ENCODE data around the gene MTF1. TPM values are rescaled to one million over a fixed set of nuclear protein-coding genes. Genes with fewer than 3 reads are reported as not detected.

MTF1 gene
- polyA plus RNA-seq, 1 donor from 2014 or later = 3.7 TPM

Small RNA genes within 50 kb of the gene (small RNA-seq; reads per million reads assigned to genes)
- gene RF00092 (0 reads per million in 3 experiments), gene RNU6-584P (0 reads per million in 3 experiments)

Other genes starting within 250 kb of the MTF1 start
- gene RSPO1, start 224.7 kb downstream of the MTF1 start, polyA plus RNA-seq = 0.14 TPM in 1 of 2 replicates, not detected in the other
- gene CDCA8, start 167.1 kb downstream of the MTF1 start, polyA plus RNA-seq = 0.72 and 1.0 TPM in 2 replicates
- gene EPHA10, start 94.5 kb downstream of the MTF1 start, polyA plus RNA-seq = 34.7 and 39.4 TPM in 2 replicates
- gene MANEAL, start 65.7 kb downstream of the MTF1 start, polyA plus RNA-seq = 37.0 and 46.7 TPM in 2 replicates
- gene C1orf122, start 51.8 kb downstream of the MTF1 start, polyA plus RNA-seq = 133 and 143 TPM in 2 replicates
- 27.6 and 34.1 TPM in 2 replicates for gene YRDC, start 51.4 kb downstream of the MTF1 start, polyA plus RNA-seq
- 13.4 and 13.8 TPM in 2 replicates for gene INPP5B, start 87.5 kb upstream of the MTF1 start, polyA plus RNA-seq
- 104 and 123 TPM in 2 replicates for gene SF3A3, start 130.4 kb upstream of the MTF1 start, polyA plus RNA-seq
- gene FHL3, start 145.9 kb upstream of the MTF1 start, polyA plus RNA-seq = 3.3 and 3.5 TPM in 2 replicates
- 86.4 and 144 TPM in 2 replicates for gene UTP11, start 153.1 kb upstream of the MTF1 start, polyA plus RNA-seq
- gene POU3F1, start 187.2 kb upstream of the MTF1 start, polyA plus RNA-seq = 2.6 and 3.1 TPM in 2 replicates

All from neural cell (in vitro differentiated cells).